Right lobe of liver (tissue), 6 donors: ENCODE results near the gene MAPK6. TPM values are rescaled to one million over a fixed set of nuclear protein-coding genes. Genes with fewer than 3 reads are reported as not detected.

ENCODE experiments used
- ATAC-seq, 4 donors: fragments of 200-7000 bp; cut with Tn5 transposase; one replicate each; pipeline ENCODE4 v1.9.1; 2020; ENCODE audit warnings: mild to moderate bottlenecking in 4 of 4, moderate library complexity in 4 of 4
- DNase-seq, 3 donors: peaks; one replicate each; pipeline ENCODE4 v3.0.0-alpha.2; 2020
- H3K27ac ChIP-seq, 3 donors: fragments of 200-600 bp; one replicate each; pipeline ENCODE4 v1.8.0; 2022
- H3K27me3 ChIP-seq, 2 donors: fragments of 200-600 bp; one replicate each; pipeline ENCODE4 v1.8.0; 2022
- H3K36me3 ChIP-seq, 4 donors: fragments of 200-600 bp; sonication (generic) in 1 of 4; one replicate each; pipeline versions ENCODE4 v1.5.1 to v1.8.0; 2017 to 2022; ENCODE audit warnings: control low read depth in 1 of 4
- H3K4me1 ChIP-seq, 4 donors: fragments of 200-600 bp; sonication (generic) in 1 of 4; one replicate each; pipeline versions ENCODE4 v1.5.1 to v1.8.0; 2017 to 2022; ENCODE audit warnings: control low read depth in 1 of 4
- H3K4me3 ChIP-seq, 3 donors: fragments of 200-600 bp; one replicate each; pipeline ENCODE4 v1.8.0; 2022
- H3K9me3 ChIP-seq, 4 donors: fragments of 200-600 bp; sonication (generic) in 1 of 4; one replicate each; pipeline versions ENCODE4 v1.5.1 to v1.8.0; 2017 to 2022; ENCODE audit warnings: control low read depth in 1 of 4
- CTCF ChIP-seq, 4 donors: fragments of 200-600 bp in 3 of 4; fragments of 450-650 bp in 1 of 4; IDR thresholded peaks; one replicate each; pipeline versions ENCODE4 v1.5.1 to v1.8.0; 2016 to 2022; ENCODE audit warnings: antibody characterized with exemption in 4 of 4, mild to moderate bottlenecking in 2 of 4
- POLR2A ChIP-seq: fragments of 450-650 bp; IDR thresholded peaks from one replicate; pipeline ENCODE4 v1.6.1; 2017; ENCODE audit warnings: antibody characterized with exemption, mild to moderate bottlenecking
- WGBS: methylation state at CpG from one replicate; pipeline ENCODE4 v1.1.6; 2018; ENCODE audit warnings: low coverage, low lambda C conversion rate; ENCODE audit not compliant: insufficient coverage; ENCODE audit errors: missing lambda C conversion rate; 5-methylcytosine and 5-hydroxymethylcytosine counted together
- intact Hi-C, 2 donors: fragments of 100-400 bp; cut with DNase I; formaldehyde crosslinking; loops; one replicate each; pipeline versions ENCODE4 v1.11.2 to v1.14.1; 2022
- total RNA-seq, 6 experiments: library from RNA; depleted of rRNA in 2 of 6; stranded (reverse); fragments of >200 nt in 2 of 6; fragmentation: NEBNext Ultra II Directional in 3 of 6; extraction: Animal tissue kit (Norgen Biotek cat#: 25700) in 3 of 6; gene quantifications; one replicate each; pipeline versions ENCODE4 v1.1.0 to v1.2.4, GENCODE V29; 2016 to 2023
- donor health status: DM: no; HTN: yes; CAD: no.
- donor health status: DM: no; HTN: no; CAD: no.
- donor health status: DM: no; HTN: no; CAD: no.
- donor health status: DM: no; HTN: yes; CAD: no.
- donor health status: DM: no; HTN: yes; CAD: no.

The MAPK6 gene
- total RNA-seq, 6 experiments from 2014 or later, result 15.8 to 35.8 (median 22.3) TPM

- 50% methylated on average over 2 of the region's 2 CpGs for WGBS
- intact Hi-C loops, result no loop called here
- no peaks in the 10 kb centered on the region for H3K9me3 ChIP-seq
- TF ChIP-seq CTCF (IDR thresholded peaks at IDR 0.05) (no peak), POLR2A (no peak)
- no peaks in the 10 kb centered on the region for H3K36me3 ChIP-seq
- no peak for ATAC-seq
- peaks cover 0 to 11% (median 0%) of the 10 kb centered on the region in 4 donors for H3K4me1 ChIP-seq
- DNase-seq, result no peak
- H3K27me3 ChIP-seq, result no peaks in the 10 kb centered on the region
- no peak overlapping the region for H3K4me3 ChIP-seq
- H3K27ac ChIP-seq, result no peak overlapping the region
These were observed 6.8 kb upstream of the MAPK6 start for GRCh38 chr15:52012210-52012609.

- DNase-seq, result no peak
- Histone ChIP-seq H3K4me3 (no peak overlapping the region), H3K27ac (no peak overlapping the region), H3K27me3 (no peaks in the 10 kb centered on the region), H3K36me3 (no peaks in the 10 kb centered on the region), H3K4me1 (peaks cover 0 to 11% (median 0%) of the 10 kb centered on the region in 4 donors), H3K9me3 (no peaks in the 10 kb centered on the region)
- no peak for ATAC-seq
- TF ChIP-seq CTCF (IDR thresholded peaks at IDR 0.05) (no peak), POLR2A (no peak)
- WGBS, result 51% methylated on average over 3 of the region's 3 CpGs
- intact Hi-C loops, result no loop called here
These were observed 5.7 kb upstream of the MAPK6 start for GRCh38 chr15:52013151-52013791.

GRCh38 chr15:52014616-52015015 lies 4.4 kb upstream of the MAPK6 start:
- DNase-seq, result no peak
- TF ChIP-seq POLR2A (no peak), CTCF (IDR thresholded peaks at IDR 0.05) (no peak)
- WGBS, result 100% methylated on average over 1 of the region's 1 CpG
- Histone ChIP-seq H3K4me3 (no peak overlapping the region), H3K4me1 (peaks cover 0 to under 1% (median 0%) of the 10 kb centered on the region in 4 donors), H3K9me3 (no peaks in the 10 kb centered on the region), H3K27ac (no peak overlapping the region), H3K36me3 (no peaks in the 10 kb centered on the region), H3K27me3 (no peaks in the 10 kb centered on the region)
- no peak for ATAC-seq
- intact Hi-C loops, result no loop called here

- ATAC-seq, result no peak
- Histone ChIP-seq H3K36me3 (no peaks in the 10 kb centered on the region), H3K27ac (no peak overlapping the region), H3K9me3 (no peaks in the 10 kb centered on the region), H3K4me3 (no peak overlapping the region), H3K27me3 (no peaks in the 10 kb centered on the region), H3K4me1 (peaks cover 0 to 2% (median 0%) of the 10 kb centered on the region in 4 donors)
- no peak for TF ChIP-seq POLR2A
- TF ChIP-seq CTCF (IDR thresholded peaks at IDR 0.05), result no peak
- DNase-seq, result no peak
- intact Hi-C loops, result no loop called here
- 94% methylated on average over 2 of the region's 2 CpGs for WGBS
These were observed 2.7 kb upstream of the MAPK6 start for GRCh38 chr15:52016316-52016715.
